ENCODE data around the gene SLC37A1. TPM values are rescaled to one million over a fixed set of nuclear protein-coding genes. Genes with fewer than 3 reads are reported as not detected.
"Not testable (repeated sequence)": the region's sequence is repeated elsewhere in the genome, so short reads cannot be mapped to it uniquely, and the experiment has no call there.

Gene SLC37A1
- total RNA-seq, 3 donors from 2014 or later (not counting 1 experiment from before 2014, with no cell fraction given) = 24.8 to 25.8 (median 25.3) TPM

DNA sequence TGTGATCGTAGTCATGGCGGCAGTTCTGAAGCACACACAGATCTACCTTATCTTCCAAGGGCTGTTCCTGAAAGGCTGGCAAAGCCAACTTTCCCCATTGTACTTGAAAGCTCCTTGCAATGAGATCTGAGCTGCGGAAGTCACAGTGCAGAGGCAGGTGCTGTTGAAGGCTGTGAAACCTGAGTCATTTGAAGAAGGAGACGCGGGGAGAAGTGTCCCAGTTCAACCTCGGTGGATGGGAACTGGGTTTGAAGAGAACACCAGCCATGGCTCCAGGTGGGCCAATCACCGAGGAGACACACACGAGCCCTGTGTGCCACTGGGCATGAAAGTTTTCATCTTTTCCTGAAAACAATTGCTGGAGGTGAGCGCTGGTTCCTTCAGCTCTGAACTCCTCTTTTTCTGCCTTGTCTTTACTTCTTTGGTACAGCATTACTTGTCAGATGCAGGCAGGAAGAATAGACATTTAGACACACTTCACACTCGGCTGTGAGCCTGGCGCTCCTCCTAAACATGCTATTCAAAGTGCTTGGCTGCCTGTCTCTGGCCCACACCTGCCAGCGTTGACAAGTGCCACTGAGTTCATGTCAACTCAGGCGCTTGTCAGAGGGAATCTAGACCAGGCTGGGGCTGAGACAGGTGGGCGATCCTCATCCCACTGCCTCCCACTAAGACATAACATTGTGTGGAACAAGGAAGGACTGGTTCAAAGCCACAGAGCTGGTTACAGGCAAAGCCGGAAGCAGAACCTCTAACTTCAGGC, 114.1 kb downstream of the SLC37A1 start:
- no peak for TF ChIP-seq CTCF (IDR thresholded peaks at IDR 0.05)
- no peaks in the 10 kb centered on the region for H3K9me3 Mint-ChIP-seq
- ATAC-seq = no peak
- no peak for DNase-seq
- no peak overlapping the region for H3K27ac ChIP-seq (ENCODE audit: low read length)
- no peaks in the 10 kb centered on the region for H3K9me3 ChIP-seq (ENCODE audit: control insufficient read depth, insufficient read depth, low read length)
- intact Hi-C loops (cut with micrococcal nuclease) = no loop called here
- H3K4me3 Mint-ChIP-seq = no peak overlapping the region
- no peaks in the 10 kb centered on the region for H3K36me3 ChIP-seq (ENCODE audit: control insufficient read depth, insufficient read depth, low read length)
- no peak overlapping the region for H3K27ac Mint-ChIP-seq
- no peaks in the 10 kb centered on the region for H3K36me3 Mint-ChIP-seq
- no peaks in the 10 kb centered on the region for H3K4me1 Mint-ChIP-seq
- no peaks in the 10 kb centered on the region for H3K27me3 ChIP-seq (ENCODE audit: control insufficient read depth, insufficient read depth, low read length)
- H3K4me1 ChIP-seq (ENCODE audit: control insufficient read depth, insufficient read depth, low read length) = no peaks in the 10 kb centered on the region
- 81% methylated on average over 15 of the region's 15 CpGs for WGBS (ENCODE audit: insufficient coverage)
- H3K4me3 ChIP-seq (ENCODE audit: low read length) = no peak overlapping the region
- peaks cover 6 to 9% of the 10 kb centered on the region in 2 donors for H3K27me3 Mint-ChIP-seq (ENCODE audit: low read depth in 2 of 2)

DNA sequence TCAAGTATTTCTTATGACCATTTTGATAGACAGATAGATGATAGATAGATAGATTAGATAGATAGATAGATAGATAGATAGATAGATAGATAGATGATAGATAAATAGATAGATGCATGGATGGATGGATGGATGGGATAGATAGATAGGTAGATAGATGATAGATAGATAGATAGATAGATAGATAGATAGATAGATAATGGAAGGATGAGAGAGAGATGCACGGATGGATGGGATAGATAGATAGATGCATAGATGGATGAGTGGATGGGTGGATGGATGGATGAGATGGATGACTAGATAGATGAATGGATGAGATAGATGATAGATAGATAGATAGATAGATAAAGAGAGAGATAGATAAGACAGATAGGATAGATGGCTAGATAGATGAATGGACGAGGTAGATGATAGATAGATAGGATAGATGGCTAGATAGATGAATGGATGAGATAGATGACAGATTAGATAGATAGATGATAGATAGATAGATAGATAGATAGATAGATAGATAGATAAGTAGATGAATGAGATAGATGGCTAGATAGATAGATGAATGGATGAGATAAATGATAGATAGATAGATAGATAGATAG, 114.9 kb downstream of the SLC37A1 start:
- H3K27ac Mint-ChIP-seq; intact Hi-C loops (cut with micrococcal nuclease); H3K27me3 Mint-ChIP-seq (ENCODE audit: low read depth in 2 of 2); H3K27ac ChIP-seq (ENCODE audit: low read length); H3K4me3 Mint-ChIP-seq; H3K36me3 Mint-ChIP-seq; ATAC-seq; H3K4me1 ChIP-seq (ENCODE audit: control insufficient read depth, insufficient read depth, low read length); DNase-seq; H3K36me3 ChIP-seq (ENCODE audit: control insufficient read depth, insufficient read depth, low read length); H3K9me3 Mint-ChIP-seq; H3K9me3 ChIP-seq (ENCODE audit: control insufficient read depth, insufficient read depth, low read length); H3K4me3 ChIP-seq (ENCODE audit: low read length); H3K4me1 Mint-ChIP-seq; H3K27me3 ChIP-seq (ENCODE audit: control insufficient read depth, insufficient read depth, low read length): not testable (repeated sequence)
- WGBS (ENCODE audit: insufficient coverage) = 92% methylated on average over 2 of the region's 2 CpGs

GRCh38 chr21:42629933-42630589, 116.4 kb downstream of the SLC37A1 start:
- Mint-ChIP-seq H3K9me3 (no peaks in the 10 kb centered on the region), H3K27me3 (ENCODE audit: low read depth in 2 of 2) (no peaks in the 10 kb centered on the region), H3K36me3 (no peaks in the 10 kb centered on the region), H3K4me3 (no peak overlapping the region), H3K27ac (no peak overlapping the region), H3K4me1 (no peaks in the 10 kb centered on the region)
- Histone ChIP-seq H3K36me3 (ENCODE audit: control insufficient read depth, insufficient read depth, low read length) (no peaks in the 10 kb centered on the region), H3K27me3 (ENCODE audit: control insufficient read depth, insufficient read depth, low read length) (no peaks in the 10 kb centered on the region), H3K9me3 (ENCODE audit: control insufficient read depth, insufficient read depth, low read length) (no peaks in the 10 kb centered on the region), H3K27ac (ENCODE audit: low read length) (no peak overlapping the region), H3K4me3 (ENCODE audit: low read length) (no peak overlapping the region), H3K4me1 (ENCODE audit: control insufficient read depth, insufficient read depth, low read length) (no peaks in the 10 kb centered on the region)
- TF ChIP-seq CTCF (IDR thresholded peaks at IDR 0.05) = no peak
- intact Hi-C loops (cut with micrococcal nuclease) = no loop called here
- ATAC-seq (no peak), DNase-seq (no peak)
- 74% methylated on average over 8 of the region's 9 CpGs for WGBS (ENCODE audit: insufficient coverage)

GRCh38 chr21:42630626-42631025, 117.0 kb downstream of the SLC37A1 start:
- Mint-ChIP-seq H3K4me3 (no peak overlapping the region), H3K27me3 (ENCODE audit: low read depth in 2 of 2) (no peaks in the 10 kb centered on the region), H3K36me3 (no peaks in the 10 kb centered on the region), H3K9me3 (no peaks in the 10 kb centered on the region), H3K4me1 (no peaks in the 10 kb centered on the region), H3K27ac (no peak overlapping the region)
- no peak for TF ChIP-seq CTCF (IDR thresholded peaks at IDR 0.05)
- Histone ChIP-seq H3K9me3 (ENCODE audit: control insufficient read depth, insufficient read depth, low read length) (no peaks in the 10 kb centered on the region), H3K27me3 (ENCODE audit: control insufficient read depth, insufficient read depth, low read length) (no peaks in the 10 kb centered on the region), H3K27ac (ENCODE audit: low read length) (no peak overlapping the region), H3K4me3 (ENCODE audit: low read length) (no peak overlapping the region), H3K4me1 (ENCODE audit: control insufficient read depth, insufficient read depth, low read length) (no peaks in the 10 kb centered on the region), H3K36me3 (ENCODE audit: control insufficient read depth, insufficient read depth, low read length) (no peaks in the 10 kb centered on the region)
- no peak for ATAC-seq
- DNase-seq = no peak
- intact Hi-C loops (cut with micrococcal nuclease) = no loop called here
- 68% methylated on average over 9 of the region's 9 CpGs for WGBS (ENCODE audit: insufficient coverage)
